CD4-positive, alpha-beta T cell (primary cell): ENCODE measurements around the gene MYDGF. TPM values are rescaled to one million over a fixed set of nuclear protein-coding genes. Genes with fewer than 3 reads are reported as not detected.

Experiments used
- ATAC-seq: fragments of 200-7000 bp; cut with Tn5 transposase; one replicate; pipeline ENCODE4 v1.10.0; 2022; ENCODE audit warnings: mild to moderate bottlenecking; ENCODE audit not compliant: poor library complexity
- CTCF ChIA-PET: fragments of 350-600 bp; sonication (Branson Sonifier 250); formaldehyde crosslinking; loops from one replicate; lab custom pipeline; 2021; ENCODE audit warnings: antibody characterized with exemption, inconsistent platforms; lab: Charles Lee
- POLR2A ChIA-PET: fragments of 350-600 bp; sonication (Branson Sonifier 250); formaldehyde crosslinking; loops from one replicate; lab custom pipeline; 2021; ENCODE audit warnings: antibody characterized with exemption, inconsistent platforms; lab: Charles Lee
- DNase-seq, 14 experiments: peaks; one replicate each; pipeline ENCODE4 v3.0.0-alpha.2; 2013 to 2020; ENCODE audit warnings: mixed read lengths in 2 of 14
- H3K27ac ChIP-seq, 2 donors: one replicate each; pipeline versions ENCODE4 v1.5.1 to v1.7.0; 2013; ENCODE audit warnings: low read length in 2 of 2, low read depth in 1 of 2, mild to moderate bottlenecking in 1 of 2
- H3K27me3 ChIP-seq, 2 experiments: 1 replicate in 1 of 2; 2 replicates in 1 of 2; pipeline versions ENCODE4 v1.6.1 to v1.7.0; 2013; ENCODE audit warnings: low read length in 2 of 2, control low read depth in 1 of 2, mild to moderate bottlenecking in 1 of 2, moderate library complexity in 1 of 2; ENCODE audit not compliant: insufficient read depth in 2 of 2, control insufficient read depth in 1 of 2
- H3K36me3 ChIP-seq: one replicate; pipeline ENCODE4 v1.6.1; 2013; ENCODE audit warnings: low read length, control low read depth; ENCODE audit not compliant: insufficient read depth
- H3K4me1 ChIP-seq: one replicate; pipeline ENCODE4 v1.6.1; 2013; ENCODE audit warnings: low read length, control low read depth; ENCODE audit not compliant: insufficient read depth
- H3K4me3 ChIP-seq: one replicate; pipeline ENCODE4 v1.5.1; 2013; ENCODE audit warnings: mild to moderate bottlenecking, low read length, moderate library complexity
- H3K9me3 ChIP-seq, 2 experiments: 1 replicate in 1 of 2; 2 replicates in 1 of 2; pipeline versions ENCODE4 v1.6.1 to v1.7.0; 2013; ENCODE audit warnings: low read length in 2 of 2, mild to moderate bottlenecking in 2 of 2, control low read depth in 1 of 2, moderate library complexity in 1 of 2; ENCODE audit not compliant: control insufficient read depth in 1 of 2, insufficient read depth in 1 of 2
- H3K27ac Mint-ChIP-seq: one replicate; pipeline ENCODE4 v1.8.0; 2020; ENCODE audit warnings: mixed read lengths
- H3K27me3 Mint-ChIP-seq: one replicate; pipeline ENCODE4 v1.8.0; 2021; ENCODE audit warnings: mixed read lengths
- H3K36me3 Mint-ChIP-seq: one replicate; pipeline ENCODE4 v1.8.0; 2021; ENCODE audit warnings: low read depth, mixed read lengths
- H3K4me1 Mint-ChIP-seq: one replicate; pipeline ENCODE4 v1.8.0; 2021; ENCODE audit warnings: low read depth, mixed read lengths
- H3K4me3 Mint-ChIP-seq: one replicate; pipeline ENCODE4 v1.8.0; 2020; ENCODE audit warnings: mild to moderate bottlenecking, mixed read lengths
- H3K9me3 Mint-ChIP-seq: one replicate; pipeline ENCODE4 v1.8.0; 2020; ENCODE audit warnings: mixed read lengths
- CTCF ChIP-seq: fragments of 200-600 bp; IDR thresholded peaks from one replicate; pipeline ENCODE4 v1.8.0; 2022; ENCODE audit warnings: antibody characterized with exemption, mild to moderate bottlenecking
- intact Hi-C, 2 experiments: fragments of 100-400 bp; cut with DNase I in 1 of 2; cut with micrococcal nuclease in 1 of 2; formaldehyde crosslinking; loops; one replicate each; pipeline versions ENCODE4 v1.15.1 to v1.9.0; 2023 to 2025; cut with DNase I, micrococcal nuclease
- total RNA-seq, 174 experiments: library from RNA in 2 of 174; stranded (reverse) in 2 of 174; gene quantifications; one replicate each; pipeline ENCODE4 v1.2.3 and lab custom pipeline; 2021 to 2026

Gene MYDGF
- total RNA-seq, 2 experiments from 2014 or later = 22.0 to 23.0 TPM

GRCh38 chr19:4639531-4640246 is 30.5 kb downstream of the MYDGF start:
- peak in 2 of 14 experiments; percentile 35 to 36 for DNase-seq
- no peaks in the 10 kb centered on the region for H3K27me3 Mint-ChIP-seq
- Histone ChIP-seq H3K27ac (peak overlapping the region; percentile 61 to 63), H3K4me1 (peaks cover 59% of the 10 kb centered on the region), H3K36me3 (peaks cover 4% of the 10 kb centered on the region), H3K4me3 (peak overlapping the region; percentile 91), H3K27me3 (no peaks in the 10 kb centered on the region), H3K9me3 (no peaks in the 10 kb centered on the region)
- peaks cover 3% of the 10 kb centered on the region for H3K36me3 Mint-ChIP-seq
- peak overlapping the region; percentile 91 for H3K4me3 Mint-ChIP-seq
- H3K4me1 Mint-ChIP-seq = peaks cover 32% of the 10 kb centered on the region
- peak overlapping the region; percentile 94 for H3K27ac Mint-ChIP-seq
- ChIA-PET POLR2A (interaction anchor here (0.7 to 1.4 kb wide), 3 partner anchors 85 to 983 kb away, joined by 3 read pairs; partner anchors contain the start of gene SAFB2), CTCF (no interaction called here)
- H3K9me3 Mint-ChIP-seq = no peaks in the 10 kb centered on the region
- no peak for ATAC-seq
- intact Hi-C loops = loop anchor here in 1 of 2 experiments (1.0 to 10.0 kb wide), 7 partner anchors 31 to 395 kb away; partner anchors contain the start of genes DPP9, FEM1A, HDGFL2 and MPND
- no peak for TF ChIP-seq CTCF

GRCh38 chr19:4638828-4639530 is 31.2 kb downstream of the MYDGF start, which contains the start of gene TNFAIP8L1:
Gene TNFAIP8L1, plus strand, starts transcription at chr19:4639516. Its CDS starts 12,354 bp downstream, at chr19:4651870.
- peak within 1 kb of the TSS; percentile 91 for H3K4me3 ChIP-seq
- H3K4me3 Mint-ChIP-seq = peak within 1 kb of the TSS; percentile 91
- TF ChIP-seq CTCF = no peak

GRCh38 chr19:4638317-4638716 is 31.8 kb downstream of the MYDGF start:
- intact Hi-C loops = loop anchor here in 1 of 2 experiments (2.0 to 10.0 kb wide), 5 partner anchors 152 to 394 kb away; partner anchors contain the start of genes FEM1A, HDGFL2, MPND and UBXN6
- CTCF ChIA-PET = no interaction called here
- ATAC-seq (no peak), DNase-seq (peak in 2 of 14 experiments; percentile 27 to 50)
- Histone ChIP-seq H3K4me1 (peaks cover 61% of the 10 kb centered on the region), H3K27me3 (no peaks in the 10 kb centered on the region), H3K27ac (peak overlapping the region; percentile 86 to 87), H3K9me3 (no peaks in the 10 kb centered on the region), H3K4me3 (peak overlapping the region; percentile 54), H3K36me3 (peaks cover 4% of the 10 kb centered on the region)
- peaks cover 34% of the 10 kb centered on the region for H3K4me1 Mint-ChIP-seq
- peak overlapping the region; percentile 82 for H3K4me3 Mint-ChIP-seq
- no peak for TF ChIP-seq CTCF
- H3K36me3 Mint-ChIP-seq = peaks cover 3% of the 10 kb centered on the region
- no peaks in the 10 kb centered on the region for H3K9me3 Mint-ChIP-seq
- H3K27ac Mint-ChIP-seq = peak overlapping the region; percentile 94
- peaks cover under 1% of the 10 kb centered on the region for H3K27me3 Mint-ChIP-seq
- POLR2A ChIA-PET = interaction anchor here (0.9 kb wide), 1 partner anchor 32 kb away, joined by 3 read pairs; the partner anchor contains the start of gene MYDGF

More at GRCh38 chr19:4638828-4639530, 31.2 kb downstream of the MYDGF start, which contains the start of gene TNFAIP8L1:
- POLR2A ChIA-PET = interaction anchor here (1.0 to 1.4 kb wide), 2 partner anchors 85 to 152 kb away, joined by 3 read pairs; no protein-coding TSS in a partner anchor
- intact Hi-C loops = loop anchor here in 1 of 2 experiments (1.0 to 10.0 kb wide), 7 partner anchors 31 to 394 kb away; partner anchors contain the start of genes DPP9, FEM1A, HDGFL2 and MPND
- no peaks in the 10 kb centered on the region for H3K27me3 ChIP-seq
- peaks cover 4% of the 10 kb centered on the region for H3K36me3 ChIP-seq
- ATAC-seq = peak; percentile 96
- CTCF ChIA-PET = no interaction called here
- no peaks in the 10 kb centered on the region for H3K9me3 Mint-ChIP-seq
- peaks cover 32% of the 10 kb centered on the region for H3K4me1 Mint-ChIP-seq
- peaks cover 59% of the 10 kb centered on the region for H3K4me1 ChIP-seq
- no peaks in the 10 kb centered on the region for H3K9me3 ChIP-seq
- peak within 1 kb of the TSS; percentile 94 for H3K27ac Mint-ChIP-seq
- peak; percentile 98 to 100 (median 99) for DNase-seq
- peak within 1 kb of the TSS; percentile 86 to 87 for H3K27ac ChIP-seq
- no peaks in the 10 kb centered on the region for H3K27me3 Mint-ChIP-seq
- H3K36me3 Mint-ChIP-seq = peaks cover 3% of the 10 kb centered on the region
